Inferior parietal cortex (tissue), 1 donor: ENCODE measurements around the gene MMP7.

Experiments used
- DNase-seq: peaks from one replicate; pipeline ENCODE4 v3.0.0-alpha.2; 2016; ENCODE audit errors: extremely low spot score

The MMP7 gene

GRCh38 chr11:102495161-102496042 is 35.1 kb downstream of the MMP7 start:
- peak; percentile 95 for DNase-seq

- no peak for DNase-seq
These were observed 36.3 kb downstream of the MMP7 start for GRCh38 chr11:102494216-102494615.

GRCh38 chr11:102493524-102493923 is 37.0 kb downstream of the MMP7 start:
- DNase-seq, result no peak

- no peak for DNase-seq
These were observed 38.6 kb downstream of the MMP7 start for GRCh38 chr11:102491969-102492368.

- DNase-seq, result no peak
These were observed 41.1 kb downstream of the MMP7 start for GRCh38 chr11:102489186-102490145.

GRCh38 chr11:102488208-102488607 is 42.3 kb downstream of the MMP7 start:
- no peak for DNase-seq

GRCh38 chr11:102487214-102487613 is 43.3 kb downstream of the MMP7 start:
- no peak for DNase-seq

GRCh38 chr11:102486584-102486983 is 44.0 kb downstream of the MMP7 start:
- no peak for DNase-seq

- DNase-seq, result no peak
These were observed 45.3 kb downstream of the MMP7 start for GRCh38 chr11:102485095-102485722.

GRCh38 chr11:102482433-102482832 is 48.1 kb downstream of the MMP7 start:
- no peak for DNase-seq

- DNase-seq, result no peak
These were observed 50.8 kb downstream of the MMP7 start for GRCh38 chr11:102479733-102480132.

GRCh38 chr11:102478673-102479299 is 51.8 kb downstream of the MMP7 start:
- no peak for DNase-seq

- no peak for DNase-seq
These were observed 53.7 kb downstream of the MMP7 start for GRCh38 chr11:102476812-102477211.

- DNase-seq, result no peak
These were observed 54.5 kb downstream of the MMP7 start for GRCh38 chr11:102476069-102476468.

- no peak for DNase-seq
These were observed 57.0 kb downstream of the MMP7 start for GRCh38 chr11:102473543-102473942.

GRCh38 chr11:102472127-102472526 is 58.4 kb downstream of the MMP7 start:
- no peak for DNase-seq

- no peak for DNase-seq
These were observed 59.1 kb downstream of the MMP7 start for GRCh38 chr11:102471474-102471873.
